Endothelial cell of umbilical vein (primary cell): ENCODE results near the gene BCO1. TPM values are rescaled to one million over a fixed set of nuclear protein-coding genes. Genes with fewer than 3 reads are reported as not detected.

Source experiments
- BruUV-seq: library from RNA; stranded (reverse); fragments of 400-500 nt; replicated peaks from 2 replicates; lab custom pipeline; 2021; lab: Mats Ljungman, UMichigan
- CTCF ChIA-PET: fragments of 300-600, 350-600 bp; sonication (Branson Sonifier 250); formaldehyde crosslinking; loops from one replicate; lab custom pipeline; 2021; ENCODE audit warnings: antibody characterized with exemption, inconsistent platforms; lab: Charles Lee
- POLR2A ChIA-PET: fragments of 300-600, 350-600 bp; sonication (Branson Sonifier 250); formaldehyde crosslinking; loops from one replicate; lab custom pipeline; 2021; ENCODE audit warnings: antibody characterized with exemption, inconsistent platforms; lab: Charles Lee
- DNase-seq: peaks from one replicate; pipeline ENCODE4 v3.0.0-alpha.2; 2011; ENCODE audit warnings: low read depth, low spot score
- FAIRE-seq: peaks from 2 replicates; lab custom pipeline; 2011; peaks lifted over from hg19 to GRCh38; lab: Jason Lieb, UNC
- H2AFZ ChIP-seq: 2 replicates; pipeline ENCODE4 v1.6.0; 2012; ENCODE audit warnings: low read depth, low read length, control low read depth, inconsistent platforms
- H3K27ac ChIP-seq: 2 replicates; pipeline ENCODE4 v1.5.1; 2011; ENCODE audit warnings: low read depth, mild to moderate bottlenecking, control low read depth, low read length, moderate library complexity; ENCODE audit not compliant: insufficient read depth
- H3K27me3 ChIP-seq, 2 experiments: 2 replicates each; pipeline versions ENCODE4 v1.6.0 to v1.6.1; 2011; ENCODE audit warnings: low read length in 2 of 2, mixed read lengths in 1 of 2; ENCODE audit not compliant: control insufficient read depth in 2 of 2, insufficient read depth in 2 of 2
- H3K36me3 ChIP-seq, 2 experiments: 2 replicates in 1 of 2; 3 replicates in 1 of 2; pipeline ENCODE4 v1.5.1; 2011; ENCODE audit warnings: low read length in 2 of 2, mild to moderate bottlenecking in 1 of 2, moderate library complexity in 1 of 2; ENCODE audit not compliant: control insufficient read depth in 2 of 2, insufficient read depth in 2 of 2; ENCODE audit errors: extremely low read depth in 1 of 2
- H3K4me1 ChIP-seq: 3 replicates; pipeline ENCODE4 v1.5.1; 2011; ENCODE audit warnings: mild to moderate bottlenecking, low read length; ENCODE audit not compliant: control insufficient read depth, insufficient read depth; ENCODE audit errors: extremely low read depth
- H3K4me2 ChIP-seq: 2 replicates; pipeline ENCODE4 v1.6.1; 2011; ENCODE audit warnings: low read length, control low read depth, mixed read lengths; ENCODE audit not compliant: insufficient read depth
- H3K4me3 ChIP-seq, 3 experiments: fragments of 200-600 bp in 1 of 3; sonication (generic), shearing (Covaris generic) in 1 of 3; replicated peaks in 1 of 3; 2 replicates each; pipeline ENCODE4 v1.5.1; 2011 to 2016; ENCODE audit warnings: control low read depth in 3 of 3, low read length in 3 of 3, mild to moderate bottlenecking in 2 of 3, inconsistent platforms in 1 of 3, low read depth in 1 of 3, moderate library complexity in 1 of 3; ENCODE audit not compliant: insufficient read depth in 1 of 3
- H3K79me2 ChIP-seq: 2 replicates; pipeline ENCODE4 v1.6.0; 2012; ENCODE audit warnings: low read length, inconsistent platforms; ENCODE audit not compliant: control insufficient read depth, insufficient read depth
- H3K9ac ChIP-seq: replicated peaks from 2 replicates; pipeline ENCODE3; 2011; ENCODE audit warnings: low read length, control low read depth; ENCODE audit not compliant: insufficient read depth; ENCODE audit errors: extremely low read depth
- H3K9me1 ChIP-seq: replicated peaks from 3 replicates; pipeline ENCODE4 v1.6.0; 2011; ENCODE audit warnings: mild to moderate bottlenecking, low read length; ENCODE audit not compliant: control insufficient read depth, insufficient read depth; ENCODE audit errors: extremely low read depth
- H3K9me3 ChIP-seq: replicated peaks from 2 replicates; pipeline ENCODE4 v1.5.1; 2012; ENCODE audit warnings: low read length, inconsistent platforms; ENCODE audit not compliant: control insufficient read depth, insufficient read depth
- H4K20me1 ChIP-seq: replicated peaks from 2 replicates; pipeline ENCODE3; 2011; ENCODE audit warnings: mild to moderate bottlenecking, low read length; ENCODE audit not compliant: control insufficient read depth, insufficient read depth; ENCODE audit errors: extremely low read depth
- CTCF ChIP-seq, 2 donors: IDR thresholded peaks; 1 replicate in 1 of 2; 2 replicates in 1 of 2; pipeline ENCODE4 v1.5.1; 2011; ENCODE audit warnings: low read length in 2 of 2, mild to moderate bottlenecking in 2 of 2, moderate library complexity in 2 of 2, control low read depth in 1 of 2, inconsistent platforms in 1 of 2, low read depth in 1 of 2; ENCODE audit not compliant: insufficient read depth in 1 of 2; ENCODE audit errors: extremely low read depth in 1 of 2
- EZH2 ChIP-seq: IDR thresholded peaks from 2 replicates; pipeline ENCODE4 v1.6.1; 2012; ENCODE audit warnings: borderline replicate concordance, low read depth, mild to moderate bottlenecking, moderate library complexity, low read length, inconsistent platforms; ENCODE audit not compliant: severe bottlenecking
- FOS ChIP-seq: IDR thresholded peaks from 2 replicates; pipeline ENCODE4 v1.6.1; 2011; ENCODE audit warnings: mild to moderate bottlenecking, low read length, moderate library complexity, borderline replicate concordance; ENCODE audit not compliant: insufficient read depth
- GATA2 ChIP-seq: IDR thresholded peaks from 2 replicates; pipeline ENCODE4 v1.7.0; 2011; ENCODE audit warnings: low read depth, mild to moderate bottlenecking, moderate library complexity, mixed read lengths, low read length; ENCODE audit not compliant: insufficient read length, insufficient read depth
- JUN ChIP-seq: IDR thresholded peaks from 2 replicates; pipeline ENCODE4 v1.6.1; 2011; ENCODE audit warnings: borderline replicate concordance, low read depth; ENCODE audit not compliant: insufficient read length, insufficient read depth
- MYC ChIP-seq: IDR thresholded peaks from one replicate; pipeline ENCODE4 v1.6.1; 2011; ENCODE audit warnings: mild to moderate bottlenecking, low read depth, low read length
- POLR2A ChIP-seq: IDR thresholded peaks from 2 replicates; pipeline ENCODE4 v1.6.1; 2012; ENCODE audit warnings: low read depth, mild to moderate bottlenecking, control low read depth, low read length
- POLR2AphosphoS5 ChIP-seq: IDR thresholded peaks from 2 replicates; pipeline ENCODE4 v1.6.1; 2012; ENCODE audit warnings: low read depth, mild to moderate bottlenecking, control low read depth, low read length, moderate library complexity; ENCODE audit not compliant: insufficient read depth
- dilution Hi-C: fragments of 300-500 bp; cut with MboI; formaldehyde crosslinking; loops from one replicate; pipeline ENCODE4 v1.15.0; 2019; ENCODE audit warnings: low sequenced_read_pairs; ENCODE audit not compliant: extremely low pct_ligation_motif_present
- intact Hi-C: fragments of 100-400 bp; cut with micrococcal nuclease; formaldehyde crosslinking; loops from one replicate; pipeline ENCODE4 v1.10.0; 2022
- polyA plus RNA-seq, 4 experiments: library from polyadenylated mRNA; depleted of rRNA in 3 of 4; stranded (reverse) in 3 of 4; unstranded in 1 of 4; fragments of >200 nt; gene quantifications; 2 replicates each; pipeline versions ENCODE4 v1.2.1 to v1.2.3, GENCODE V29; 2011 to 2012; ENCODE audit warnings: missing spikeins in 1 of 4
- total RNA-seq: library from RNA; stranded (reverse); gene quantifications from 2 replicates; pipeline ENCODE4 v1.2.3, GENCODE V29; 2021
- TF ChIP-seq, protein P1 (sequence below): IDR thresholded peaks from 2 replicates; pipeline ENCODE4 v1.6.1; 2011; ENCODE audit not compliant: insufficient read depth, insufficient read length

BCO1 gene
- total and polyA plus RNA-seq, 2 donors (not counting 3 experiments of a cell fraction or from before 2014, with no cell fraction given): not detected

- H3K9ac ChIP-seq: no peak overlapping the region
- BruUV-seq: no TSS peak
- CTCF ChIA-PET: no interaction called here
Measured at GRCh38 chr16:81327447-81328196, 89.1 kb downstream of the BCO1 start.

DNA sequence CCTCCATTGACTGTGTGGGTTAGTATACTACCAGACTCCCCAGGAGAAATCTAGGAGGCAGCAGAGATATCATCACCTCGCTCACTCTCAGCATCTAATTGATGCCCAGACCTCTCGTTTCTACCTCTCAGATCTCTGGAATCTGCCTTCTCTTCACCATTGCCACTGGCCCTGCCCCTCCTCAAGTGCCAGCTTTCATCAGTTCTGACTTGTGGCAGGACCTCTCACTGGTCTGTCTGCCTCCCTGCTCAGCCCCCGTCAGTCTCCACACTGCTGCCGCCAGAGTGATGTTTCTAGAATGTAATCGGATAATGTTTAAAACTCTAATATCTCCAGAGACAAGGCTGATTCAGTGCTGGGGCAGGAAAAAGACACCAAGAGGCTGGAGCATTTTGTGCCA, 91.5 kb downstream of the BCO1 start:
- no peak overlapping the region for H3K9ac ChIP-seq
- ChIA-PET POLR2A (no interaction called here), CTCF (no interaction called here)
- no TSS peak for BruUV-seq
- no peaks in the 10 kb centered on the region for H3K9me1 ChIP-seq
- H4K20me1 ChIP-seq: peaks cover 8% of the 10 kb centered on the region
- H3K36me3 ChIP-seq: no peaks in the 10 kb centered on the region
- no peak for TF ChIP-seq MYC
- no peak for TF ChIP-seq FOS
- TF ChIP-seq, protein P1, sequence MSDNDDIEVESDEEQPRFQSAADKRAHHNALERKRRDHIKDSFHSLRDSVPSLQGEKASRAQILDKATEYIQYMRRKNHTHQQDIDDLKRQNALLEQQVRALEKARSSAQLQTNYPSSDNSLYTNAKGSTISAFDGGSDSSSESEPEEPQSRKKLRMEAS: no peak
- TF ChIP-seq CTCF (IDR thresholded peaks at IDR 0.05; ENCODE audit: extremely low read depth in 1 of 2, insufficient read depth in 1 of 2, low read depth in 1 of 2, low read length in 2 of 2): no peak
- no peak for TF ChIP-seq POLR2AphosphoS5
- TF ChIP-seq JUN: no peak
- no peak for TF ChIP-seq EZH2
- no peak for TF ChIP-seq GATA2
- no peak for TF ChIP-seq POLR2A
- no peaks in the 10 kb centered on the region for H3K27me3 ChIP-seq
- no peak overlapping the region for H3K27ac ChIP-seq
- DNase-seq: no peak
- peaks cover 29% of the 10 kb centered on the region for H3K79me2 ChIP-seq
- no peaks in the 10 kb centered on the region for H3K4me1 ChIP-seq
- FAIRE-seq: no peak
- intact Hi-C loops (no loop called here), dilution Hi-C loops (no loop called here)
- H3K4me3 ChIP-seq: no peak overlapping the region
- no peak overlapping the region for H3K4me2 ChIP-seq
- H3K9me3 ChIP-seq: no peaks in the 10 kb centered on the region
- H2AFZ ChIP-seq: no peak overlapping the region

More at GRCh38 chr16:81327447-81328196, 89.1 kb downstream of the BCO1 start:
- Histone ChIP-seq H4K20me1 (peaks cover 8% of the 10 kb centered on the region), H3K9me3 (no peaks in the 10 kb centered on the region), H3K79me2 (peaks cover 38% of the 10 kb centered on the region), H3K36me3 (no peaks in the 10 kb centered on the region), H3K4me3 (no peak overlapping the region), H3K27ac (no peak overlapping the region), H2AFZ (no peak overlapping the region), H3K27me3 (no peaks in the 10 kb centered on the region), H3K4me1 (no peaks in the 10 kb centered on the region), H3K9me1 (no peaks in the 10 kb centered on the region), H3K4me2 (no peak overlapping the region)
- DNase-seq: no peak
- dilution Hi-C loops (no loop called here), intact Hi-C loops (no loop called here)
- FAIRE-seq: no peak
- POLR2A ChIA-PET: no interaction called here
- TF ChIP-seq EZH2: no peak
